ENCODE measurements around the gene IGSF6. TPM values are rescaled to one million over a fixed set of nuclear protein-coding genes. Genes with fewer than 3 reads are reported as not detected.

IGSF6 gene
- total RNA-seq (1 to 10 TPM in 3 of 7 donors, under 1 TPM in 4; 0.48 to 4.6 (median 0.92) TPM), polyA plus RNA-seq (10 to 100 TPM in 1 of 2 donors, 1 to 10 TPM in 1; 1.3 to 15.4 TPM)
- long read RNA-seq, donor 1 = 0 reads
- long read RNA-seq, donor 2 = 0 reads
- long read RNA-seq, donor 3, partial matches to known transcripts = 0 of 1 reads
- long read RNA-seq, donor 3, other reads (novel, unspliced or antisense) = 1 of 1 reads

GRCh38 chr16:21652453-21652852 is at the start of gene IGSF6:
Gene IGSF6 (minus strand): TSS chr16:21652608. CDS start chr16:21652598, 10 bp downstream.
- Histone ChIP-seq H3K4me3 (no peak within 1 kb of the TSS), H3K27ac (no peak within 1 kb of the TSS), H3K4me1 (ENCODE audit: insufficient read depth) (peaks cover 5% of the 10 kb centered on the region), H3K9me3 (no peaks in the 10 kb centered on the region), H3K27me3 (no peaks in the 10 kb centered on the region), H3K36me3 (no peaks in the 10 kb centered on the region)
- 94 to 96% (median 94%) methylated on average over 6 of the region's 6 CpGs for WGBS, 3 donors
- no peak for DNase-seq
- intact Hi-C loops (cut with DNase I) = loop anchor here in 2 of 4 donors (10.0 kb wide), 2 partner anchors 48 to 52 kb away; no protein-coding TSS in a partner anchor
- TF ChIP-seq POLR2A (IDR thresholded peaks at IDR 0.05) (no peak), CTCF (IDR thresholded peaks at IDR 0.05) (no peak), EP300 (IDR thresholded peaks at IDR 0.05) (no peak)

- Histone ChIP-seq H3K36me3 (no peaks in the 10 kb centered on the region), H3K27me3 (no peaks in the 10 kb centered on the region), H3K27ac (no peak overlapping the region), H3K9me3 (no peaks in the 10 kb centered on the region), H3K4me1 (ENCODE audit: insufficient read depth) (no peaks in the 10 kb centered on the region), H3K4me3 (no peak overlapping the region)
- DNase-seq = no peak
- intact Hi-C loops (cut with DNase I) = loop anchor here in 1 of 4 donors (10.0 kb wide), 1 partner anchor 46 kb away; the partner anchor contains the start of gene IGSF6
- WGBS, 3 donors = 28 to 54% (median 33%) methylated on average over 2 of the region's 2 CpGs
- no peak for TF ChIP-seq POLR2A (IDR thresholded peaks at IDR 0.05)
- no peak for TF ChIP-seq CTCF (IDR thresholded peaks at IDR 0.05)
These were observed 48.9 kb upstream of the IGSF6 start for GRCh38 chr16:21701271-21701670.

GRCh38 chr16:21698169-21699032 is 46.0 kb upstream of the IGSF6 start:
- Histone ChIP-seq H3K27ac (no peak overlapping the region), H3K4me3 (no peak overlapping the region), H3K9me3 (no peaks in the 10 kb centered on the region), H3K4me1 (ENCODE audit: insufficient read depth) (no peaks in the 10 kb centered on the region), H3K27me3 (no peaks in the 10 kb centered on the region), H3K36me3 (no peaks in the 10 kb centered on the region)
- TF ChIP-seq POLR2A (IDR thresholded peaks at IDR 0.05) (no peak), CTCF (IDR thresholded peaks at IDR 0.05) (no peak), EP300 (IDR thresholded peaks at IDR 0.05) (no peak)
- 66 to 74% (median 69%) methylated on average over 9 of the region's 9 CpGs for WGBS, 3 donors
- no peak for DNase-seq
- intact Hi-C loops (cut with DNase I) = no loop called here

GRCh38 chr16:21697032-21697431 is 44.6 kb upstream of the IGSF6 start:
- H3K36me3 ChIP-seq = no peaks in the 10 kb centered on the region
- no peak for TF ChIP-seq CTCF (IDR thresholded peaks at IDR 0.05)
- WGBS, 3 donors = 93 to 95% (median 94%) methylated on average over 5 of the region's 5 CpGs
- no peak for DNase-seq
- H3K27me3 ChIP-seq = no peaks in the 10 kb centered on the region
- intact Hi-C loops (cut with DNase I) = no loop called here
- no peak overlapping the region for H3K27ac ChIP-seq
- H3K9me3 ChIP-seq = no peaks in the 10 kb centered on the region
- no peak overlapping the region for H3K4me3 ChIP-seq
- no peaks in the 10 kb centered on the region for H3K4me1 ChIP-seq (ENCODE audit: insufficient read depth)
